Tongue (tissue), 2 donors: Measurements from ENCODE around the gene TP53I13. TPM values are rescaled to one million over a fixed set of nuclear protein-coding genes. Genes with fewer than 3 reads are reported as not detected.
A peak's percentile ranks its signal among the peaks of the same experiment; 100 is the strongest.

Source experiments
- DNase-seq: peaks from one replicate; pipeline ENCODE4 v3.0.0-alpha.2; 2015
- total RNA-seq: library from RNA; depleted of rRNA; stranded (reverse); fragments of >200 nt; gene quantifications from one replicate; pipeline ENCODE4 v1.2.3, GENCODE V29; 2014

Gene TP53I13
- total RNA-seq, 1 donor from 2014 or later = 54.5 TPM

DNA sequence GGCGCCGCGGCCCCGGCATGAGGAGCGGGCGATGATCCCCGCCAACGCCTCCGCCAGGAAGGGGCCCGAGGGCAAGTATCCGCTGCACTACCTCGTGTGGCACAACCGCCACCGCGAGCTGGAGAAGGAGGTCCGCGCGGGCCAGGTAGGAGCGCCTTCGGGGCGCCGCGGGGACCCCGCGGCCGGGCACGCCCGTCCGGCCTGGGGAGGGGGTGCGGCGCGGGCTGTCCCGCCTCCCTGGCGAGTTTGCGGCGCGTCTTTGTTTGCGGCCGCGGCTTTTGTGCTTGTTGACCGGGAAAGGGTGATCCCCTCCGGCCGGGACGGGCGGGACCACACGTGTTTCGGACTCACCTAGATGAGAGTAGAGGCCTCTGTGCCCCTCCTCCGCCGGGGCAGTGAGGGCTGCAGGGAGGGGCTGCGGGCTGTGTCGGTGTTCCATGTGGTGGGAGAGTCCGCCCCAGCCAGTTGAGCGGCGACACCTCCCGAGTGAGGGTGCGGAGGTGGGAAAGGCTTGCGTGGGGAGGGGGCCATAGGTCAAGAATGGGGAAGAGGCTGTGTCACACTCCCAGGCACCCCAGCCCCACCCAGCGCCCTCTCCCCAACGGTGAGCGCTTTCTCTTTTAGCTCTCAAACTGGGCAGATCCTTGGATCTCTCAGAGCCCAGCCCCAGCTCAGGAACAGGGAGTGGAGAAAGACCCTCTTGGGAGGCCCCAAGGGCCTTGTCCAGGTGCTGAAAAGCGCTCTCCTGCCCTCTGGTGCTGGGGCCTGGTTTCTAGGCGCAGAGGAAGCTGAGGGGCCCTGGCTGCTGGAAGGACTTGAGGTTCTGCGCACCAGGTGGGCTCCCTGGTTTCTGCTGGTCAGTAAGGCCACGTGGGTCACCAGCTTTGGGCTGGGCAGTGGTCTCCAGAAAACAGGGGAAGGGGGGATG lies 25.4 kb downstream of the TP53I13 start:
- no peak for DNase-seq

DNA sequence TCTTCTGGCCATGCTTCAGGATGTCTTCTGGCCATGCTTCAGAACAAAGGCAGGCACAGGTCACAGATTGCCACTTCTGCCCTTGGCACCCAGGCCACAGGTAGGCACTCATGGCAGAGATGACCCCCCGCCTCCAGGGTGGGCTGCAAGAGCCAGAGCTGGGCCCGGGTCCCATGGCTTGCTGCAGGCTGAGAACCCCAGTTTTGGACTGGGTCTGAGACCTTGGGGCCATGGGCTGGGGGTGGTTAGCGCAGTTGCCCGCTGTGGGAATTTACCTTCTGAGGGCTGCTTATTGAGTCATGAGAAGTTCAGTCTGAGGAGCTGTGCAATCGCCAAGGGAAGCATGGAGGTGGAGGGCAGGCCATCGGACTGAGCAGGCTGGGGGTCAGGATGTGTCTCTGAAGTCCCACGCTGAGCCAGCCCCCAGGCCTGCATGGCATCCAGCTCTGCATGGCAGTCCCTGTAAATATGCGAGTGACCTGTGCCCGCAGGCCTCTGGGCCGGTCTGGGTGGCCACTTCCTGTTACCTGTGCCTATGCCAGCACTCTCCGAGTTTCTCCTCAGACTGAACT lies 26.1 kb downstream of the TP53I13 start:
- DNase-seq = no peak

DNA sequence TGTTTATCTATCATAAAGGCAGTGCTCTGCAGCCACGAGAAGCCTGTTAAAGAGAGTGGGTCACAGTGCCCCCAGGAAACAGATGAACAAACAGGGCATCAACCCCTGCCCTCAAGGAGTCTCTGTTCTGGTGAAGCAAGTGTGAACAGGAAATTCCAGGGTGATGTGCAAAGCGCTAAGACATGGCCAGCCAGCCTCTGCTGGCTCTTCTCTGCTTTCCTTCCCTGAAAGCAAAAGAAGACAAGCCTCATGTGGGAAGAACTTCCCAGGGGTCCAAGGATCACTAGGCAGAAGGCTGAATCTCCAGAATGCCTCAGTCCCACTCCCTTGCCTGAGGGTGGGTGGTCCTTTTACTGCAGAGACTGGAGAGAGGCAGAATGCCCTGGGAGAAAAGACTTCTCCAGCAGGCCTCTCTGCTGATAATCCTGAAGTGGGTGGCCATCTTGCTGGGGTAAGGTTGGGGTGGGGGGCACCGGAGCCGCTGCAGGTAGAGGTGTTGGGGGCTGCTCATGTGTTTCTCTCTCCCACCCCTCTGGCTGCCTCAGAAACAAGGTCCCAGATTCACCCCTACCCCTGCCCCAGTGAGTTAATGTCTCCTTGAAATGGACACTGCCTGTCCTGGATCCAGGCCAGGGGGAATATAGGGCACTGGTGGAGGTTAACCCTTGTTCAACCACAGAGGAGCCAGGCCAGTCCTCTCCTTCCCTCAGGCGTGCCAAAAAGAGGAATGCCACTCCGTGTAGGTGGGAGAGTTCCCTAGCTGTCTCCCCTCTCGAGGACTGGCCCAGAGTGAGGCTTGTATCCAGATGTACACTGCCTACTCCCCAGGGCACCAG lies 26.8 kb downstream of the TP53I13 start:
- DNase-seq = no peak

DNA sequence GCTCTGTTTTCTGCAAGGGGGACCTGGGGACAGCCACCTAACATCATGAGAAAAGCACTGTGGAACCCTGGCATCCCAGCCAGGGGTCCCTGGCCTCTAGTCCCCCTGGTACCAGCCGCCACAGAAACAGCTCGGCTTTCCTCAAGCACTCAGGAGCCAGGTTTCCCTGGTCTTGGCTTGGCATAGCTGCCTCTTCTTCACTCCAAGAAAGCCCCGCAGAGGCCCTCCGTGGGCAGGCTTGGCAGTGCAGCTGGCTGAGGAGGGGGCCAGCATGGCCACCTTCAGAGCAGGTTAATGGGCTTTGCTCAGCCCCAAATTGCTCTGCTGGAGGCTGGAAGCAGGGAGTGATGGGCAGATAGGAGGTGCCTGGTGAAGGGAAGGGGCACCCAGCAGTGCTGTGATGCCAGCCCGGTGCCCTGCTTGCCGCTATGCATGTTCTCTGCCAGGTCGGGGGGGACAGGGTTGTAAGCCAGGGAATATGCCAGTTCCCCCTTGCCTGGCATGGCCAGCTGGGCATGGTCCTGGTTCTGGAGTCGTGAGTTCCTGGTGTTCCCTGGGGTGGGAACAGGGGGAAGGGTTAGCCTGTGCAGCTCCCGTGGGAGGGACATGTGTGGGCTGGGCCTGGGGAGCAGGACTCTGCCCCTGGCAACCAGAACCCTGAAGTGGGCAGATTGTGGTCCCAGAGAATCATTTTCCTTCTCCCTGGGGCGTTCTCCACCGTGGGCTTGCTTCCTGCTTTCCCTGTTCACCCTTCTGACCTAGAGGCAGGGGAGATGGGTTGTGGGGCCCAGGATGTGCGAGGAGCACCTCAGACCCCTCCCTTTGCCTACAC lies 27.7 kb downstream of the TP53I13 start:
- no peak for DNase-seq

DNA sequence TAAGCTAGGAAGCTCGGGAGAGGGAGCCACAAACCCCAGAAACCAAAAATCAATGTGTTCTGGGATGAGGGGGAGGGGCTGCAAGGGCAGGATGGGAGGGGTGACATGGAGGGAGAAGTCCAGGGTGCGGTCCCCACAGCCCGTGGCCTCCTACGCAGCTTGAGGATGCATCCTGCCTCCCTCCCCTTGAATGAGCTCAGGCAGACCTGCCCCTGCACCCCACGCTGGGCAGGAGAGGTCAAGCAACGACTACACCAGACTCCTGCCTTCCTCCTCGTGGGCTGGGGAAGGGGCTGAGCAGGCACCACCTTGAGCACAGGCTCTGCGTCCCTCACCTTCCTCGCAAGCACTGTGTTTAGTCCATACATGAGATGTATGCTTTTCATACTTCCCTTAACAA lies 28.3 kb downstream of the TP53I13 start:
- no peak for DNase-seq

DNA sequence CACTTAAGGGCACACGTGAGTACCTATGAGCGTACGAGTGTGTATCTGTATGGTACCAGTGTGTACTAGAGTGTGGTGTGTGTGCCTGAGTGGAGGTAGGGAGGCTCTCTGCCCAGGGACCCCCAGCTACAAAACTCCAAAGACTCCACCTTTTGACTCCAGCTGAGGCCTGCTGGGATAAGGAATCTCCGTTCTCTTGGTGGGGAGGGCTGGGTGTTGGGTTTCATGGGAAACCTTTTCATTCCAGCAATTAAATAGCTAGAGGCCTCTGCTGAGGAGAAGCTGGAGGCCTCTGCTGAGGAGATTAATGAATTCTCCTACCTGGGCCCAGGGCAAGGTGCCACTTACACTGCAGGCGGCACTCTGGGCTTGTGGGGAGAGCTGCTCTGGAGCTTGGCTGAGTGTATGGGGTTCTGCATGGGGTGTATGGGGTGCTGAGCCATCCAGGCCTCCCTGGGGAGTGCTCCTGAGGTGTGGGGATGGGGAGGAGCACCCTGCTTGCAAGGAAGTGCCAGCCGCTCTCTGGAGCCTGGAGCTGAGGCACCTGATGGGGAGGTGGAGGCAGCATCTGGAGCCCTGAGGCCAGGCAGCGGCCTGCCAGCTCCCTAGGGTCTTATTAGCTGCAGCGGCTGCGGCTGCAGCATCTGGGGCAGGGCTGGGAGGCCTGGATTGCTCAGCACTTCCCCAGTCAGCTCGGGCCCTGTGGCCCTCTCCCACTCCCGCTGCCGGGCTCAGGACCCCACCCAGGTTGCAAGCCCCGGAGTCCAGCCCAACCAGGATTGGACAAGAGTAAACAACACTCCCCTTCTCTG lies 29.1 kb downstream of the TP53I13 start:
- DNase-seq = no peak

DNA sequence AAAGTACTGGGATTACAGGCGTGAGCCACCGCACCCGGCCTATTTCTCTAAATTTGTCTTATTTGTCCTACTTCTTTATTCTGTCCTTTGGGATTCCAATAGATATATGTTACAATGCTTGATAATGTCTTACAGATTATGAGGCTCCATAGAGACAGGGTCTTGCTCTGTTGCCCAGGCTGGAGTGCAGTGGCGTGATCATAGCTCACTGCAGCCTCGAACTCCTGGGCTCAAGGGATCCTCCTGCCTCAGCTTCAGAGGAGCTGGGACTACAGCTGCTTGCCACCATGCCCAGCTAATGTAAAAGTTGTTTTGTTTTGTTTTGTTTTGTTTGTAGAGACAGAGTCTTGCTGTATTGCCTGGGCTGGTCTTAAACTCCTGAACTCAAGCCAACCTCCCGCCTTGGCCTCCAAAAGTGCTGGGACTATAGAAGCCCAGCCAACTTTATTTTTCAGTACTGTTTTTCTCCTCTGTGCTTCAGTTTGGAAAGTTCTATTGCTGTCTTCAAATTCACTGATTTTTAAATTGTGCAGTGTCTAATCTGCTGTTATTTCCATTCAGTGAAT lies 34.7 kb downstream of the TP53I13 start:
- DNase-seq = no peak

DNA sequence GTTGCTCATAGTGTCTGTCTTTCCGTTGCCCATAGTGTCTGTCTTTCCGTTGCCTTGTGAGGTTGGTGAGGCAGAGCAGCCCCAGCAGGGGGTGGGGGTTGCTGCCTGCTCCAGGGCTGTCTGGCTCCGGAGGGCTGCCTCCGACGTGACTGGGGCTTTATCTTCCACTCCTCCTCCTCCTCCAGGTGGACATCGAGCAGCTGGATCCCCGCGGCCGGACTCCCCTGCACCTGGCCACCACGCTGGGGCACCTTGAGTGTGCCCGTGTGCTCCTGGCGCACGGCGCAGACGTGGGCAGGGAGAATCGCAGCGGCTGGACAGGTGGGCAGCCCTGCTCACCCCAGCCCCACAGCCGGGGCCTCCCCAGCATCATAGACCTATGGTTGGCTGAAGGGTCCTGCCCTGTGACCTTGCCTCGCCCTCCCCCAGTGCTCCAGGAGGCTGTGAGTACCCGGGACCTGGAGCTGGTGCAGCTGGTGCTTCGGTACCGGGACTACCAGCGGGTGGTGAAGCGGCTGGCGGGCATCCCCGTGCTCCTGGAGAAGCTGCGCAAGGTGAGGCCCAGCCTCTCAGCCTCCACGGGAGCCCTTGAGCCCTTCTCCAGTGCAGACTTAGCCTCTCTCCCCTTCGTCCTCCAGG lies 39.2 kb downstream of the TP53I13 start:
- no peak for DNase-seq

DNA sequence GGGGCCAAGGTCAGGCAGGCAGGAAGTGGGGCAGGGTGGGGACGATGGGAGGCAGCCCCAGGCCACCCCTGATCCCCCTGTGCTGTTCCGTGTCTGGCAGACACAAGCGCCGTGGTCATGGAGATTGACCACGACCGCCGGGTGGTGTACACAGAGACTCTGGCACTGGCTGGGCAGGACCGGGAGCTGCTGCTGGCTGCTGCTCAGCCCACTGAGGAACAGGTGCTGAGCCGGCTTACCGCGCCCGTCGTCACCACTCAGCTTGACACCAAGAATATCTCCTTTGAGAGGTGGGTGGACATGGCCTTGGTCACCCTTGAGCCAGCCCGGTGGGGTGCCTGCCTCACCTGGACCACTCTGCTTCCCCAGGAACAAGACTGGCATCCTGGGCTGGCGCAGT lies 40.5 kb downstream of the TP53I13 start:
- DNase-seq = no peak

DNA sequence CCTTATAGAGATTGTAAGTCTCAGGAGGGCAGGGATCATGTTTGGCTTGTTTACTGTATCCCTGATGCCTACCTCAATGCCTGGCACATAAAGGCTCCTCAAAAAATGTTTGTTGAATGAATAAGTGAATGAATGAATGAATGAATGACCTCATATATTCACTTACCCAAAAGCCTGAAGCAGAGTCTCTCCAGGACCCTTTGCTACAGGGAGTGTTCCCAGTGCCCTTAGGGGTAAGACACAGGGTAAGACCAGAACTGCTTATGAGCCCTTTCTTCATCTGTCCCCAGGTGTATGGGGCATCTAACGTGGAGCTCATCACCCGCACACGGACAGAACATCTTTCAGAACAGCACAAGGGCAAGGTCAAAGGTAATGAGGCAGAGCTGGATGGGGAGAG lies 41.9 kb downstream of the TP53I13 start:
- no peak for DNase-seq

DNA sequence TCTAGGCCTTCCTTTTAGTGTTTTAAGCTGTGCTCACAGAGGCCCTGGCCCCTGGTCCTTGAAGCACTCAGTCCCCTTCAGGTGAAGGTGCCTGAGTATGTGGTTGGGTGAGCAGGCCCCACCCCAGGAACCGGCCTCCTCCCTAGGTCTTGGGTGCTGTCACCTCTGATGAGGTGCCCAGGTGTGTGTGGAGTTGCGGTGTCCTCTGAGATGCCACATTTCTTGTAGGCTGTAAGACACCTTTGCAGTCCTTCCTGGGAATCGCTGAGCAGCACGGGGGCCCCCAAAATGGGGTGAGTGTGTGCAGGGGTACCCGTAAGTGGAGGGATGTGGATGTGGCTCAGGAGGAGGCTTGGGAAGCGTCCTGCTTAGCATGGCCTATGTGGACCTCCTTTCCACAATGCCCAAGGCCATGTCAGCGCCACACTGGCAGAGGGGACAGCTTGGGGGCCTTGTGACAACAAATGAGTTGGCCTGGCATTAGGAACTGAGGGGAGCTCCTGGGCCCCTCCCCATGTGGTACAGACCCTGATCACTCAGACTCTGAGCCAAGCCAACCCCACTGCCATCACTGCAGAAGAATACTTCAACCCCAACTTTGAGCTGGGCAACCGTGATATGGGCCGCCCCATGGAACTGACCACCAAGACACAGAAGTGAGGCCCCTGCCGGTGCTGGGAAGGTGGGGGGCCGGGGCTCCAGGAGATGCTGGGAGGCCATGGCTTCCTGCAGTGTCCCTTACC lies 43.0 kb downstream of the TP53I13 start:
- no peak for DNase-seq

DNA sequence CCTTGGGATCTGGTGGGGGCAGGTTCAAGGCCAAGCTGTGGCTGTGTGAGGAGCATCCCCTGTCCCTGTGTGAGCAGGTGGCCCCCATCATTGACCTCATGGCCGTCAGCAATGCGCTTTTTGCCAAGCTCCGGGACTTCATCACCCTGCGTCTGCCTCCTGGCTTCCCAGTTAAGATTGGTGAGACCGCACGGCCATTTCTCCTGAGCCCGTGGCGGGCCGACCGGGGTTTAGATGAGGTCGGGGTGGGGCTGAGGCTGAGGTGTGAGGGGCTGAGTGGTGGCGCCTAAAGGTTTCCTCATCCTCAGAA lies 43.5 kb downstream of the TP53I13 start:
- no peak for DNase-seq

DNA sequence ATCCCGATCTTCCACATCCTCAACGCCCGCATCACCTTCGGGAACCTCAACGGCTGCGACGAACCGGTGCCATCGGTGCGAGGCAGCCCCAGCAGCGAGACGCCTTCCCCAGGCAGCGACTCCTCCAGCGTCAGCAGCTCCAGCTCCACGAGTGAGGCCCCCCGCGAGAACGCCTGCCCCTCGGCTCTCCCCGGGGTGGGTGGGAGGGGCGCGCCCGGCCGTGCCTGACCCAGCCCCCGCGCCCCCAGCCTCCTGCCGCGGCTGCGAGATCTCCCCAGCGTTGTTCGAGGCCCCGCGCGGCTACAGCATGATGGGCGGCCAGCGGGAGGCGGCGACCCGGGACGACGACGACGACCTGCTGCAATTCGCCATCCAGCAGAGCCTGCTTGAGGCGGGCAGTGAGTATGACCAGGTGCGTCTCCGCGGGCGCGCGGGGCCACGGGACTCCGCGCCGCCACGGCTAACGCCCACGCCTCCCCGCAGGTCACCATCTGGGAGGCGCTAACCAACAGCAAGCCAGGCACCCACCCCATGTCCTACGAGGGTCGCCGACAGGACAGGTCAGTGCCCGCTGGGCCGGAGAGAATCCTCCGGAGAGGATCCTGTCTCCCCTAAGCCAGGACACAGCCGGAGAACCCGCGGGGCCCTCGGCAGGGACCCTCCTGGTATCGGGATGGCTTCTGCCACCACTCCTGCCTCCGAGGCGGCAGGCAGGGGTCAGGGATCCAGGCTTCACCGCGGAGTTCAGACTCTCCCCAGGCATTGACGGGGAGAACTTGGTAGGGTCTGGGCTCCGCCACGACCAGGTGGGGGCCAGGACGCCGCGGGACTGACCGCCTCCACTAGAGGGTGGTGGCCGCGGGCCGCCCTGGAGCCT lies 44.1 kb downstream of the TP53I13 start:
- no peak for DNase-seq

DNA sequence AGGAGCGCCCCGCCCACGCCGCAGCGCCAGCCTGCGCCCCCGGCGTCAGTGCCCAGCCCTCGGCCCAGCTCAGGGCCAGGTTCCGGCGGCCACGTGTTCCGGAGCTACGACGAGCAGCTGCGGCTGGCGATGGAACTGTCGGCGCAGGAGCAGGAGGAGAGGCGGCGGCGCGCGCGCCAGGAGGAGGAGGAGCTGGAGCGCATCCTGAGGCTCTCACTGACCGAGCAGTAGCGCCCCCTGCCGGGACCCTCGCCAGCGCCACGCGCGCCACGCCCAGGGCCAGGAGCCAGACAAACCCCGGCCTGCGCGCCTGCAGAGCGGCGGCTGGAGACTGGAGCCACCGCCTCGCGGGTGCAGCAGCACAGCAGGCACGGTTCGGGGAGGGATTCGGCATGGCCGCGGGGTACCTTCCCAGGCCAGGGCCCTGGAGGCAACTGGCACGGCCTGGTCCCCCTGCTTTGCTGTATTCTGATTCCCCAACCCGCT lies 44.9 kb downstream of the TP53I13 start:
- peak; percentile 96 for DNase-seq

DNA sequence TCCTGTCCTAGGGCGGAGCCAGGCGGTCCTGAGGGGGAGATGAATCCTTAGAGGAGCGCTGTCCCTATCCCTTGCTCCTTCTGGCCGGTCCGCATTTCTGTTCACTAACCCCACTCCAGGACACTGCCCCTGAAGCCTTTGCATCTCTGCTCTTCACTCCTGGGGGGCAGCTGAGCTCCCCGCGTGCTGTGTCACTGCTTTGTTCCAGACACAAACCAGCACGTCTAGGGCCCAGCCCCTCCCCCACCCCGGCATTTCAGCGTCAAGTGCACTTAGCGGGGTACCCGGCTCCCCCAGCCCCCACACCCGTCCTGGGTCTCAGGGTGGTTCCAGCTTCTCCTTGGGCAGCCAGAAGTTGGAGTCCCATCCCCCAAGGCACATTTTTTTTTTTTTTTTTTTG lies 45.4 kb downstream of the TP53I13 start:
- no peak for DNase-seq

DNA sequence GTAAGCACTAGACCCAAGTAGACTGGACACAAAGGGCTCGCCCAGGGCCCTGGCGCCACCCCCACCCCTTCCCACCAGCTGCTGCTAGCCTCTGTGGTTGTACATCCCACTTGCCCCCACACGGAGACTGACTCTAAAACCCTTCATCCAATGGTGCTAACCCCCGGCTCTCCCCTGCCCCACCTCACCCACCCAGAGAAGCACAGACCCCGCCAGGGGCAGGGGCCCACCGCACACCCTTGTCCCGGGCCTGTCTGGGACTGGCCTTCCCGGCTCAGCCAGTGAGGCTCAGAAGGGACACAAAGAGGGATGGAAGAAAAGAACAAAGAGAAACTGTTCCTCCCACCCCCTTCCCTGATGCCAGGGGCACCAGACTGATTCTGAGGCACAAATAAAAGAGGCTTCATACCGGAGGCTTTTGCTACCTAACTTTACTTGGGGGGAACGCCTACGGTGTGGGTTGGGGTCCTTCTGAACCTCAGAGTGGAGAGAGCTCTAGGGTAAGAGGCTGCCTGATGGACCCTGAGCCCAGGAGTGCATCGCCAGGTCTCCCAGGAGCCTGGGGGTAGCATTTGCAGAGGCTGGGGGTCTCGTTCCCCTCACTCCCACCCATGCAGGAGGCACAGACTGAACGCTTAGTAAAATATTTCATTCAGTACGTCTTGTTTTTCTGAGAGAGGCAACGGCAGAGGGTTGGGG lies 46.0 kb downstream of the TP53I13 start:
- DNase-seq = no peak

DNA sequence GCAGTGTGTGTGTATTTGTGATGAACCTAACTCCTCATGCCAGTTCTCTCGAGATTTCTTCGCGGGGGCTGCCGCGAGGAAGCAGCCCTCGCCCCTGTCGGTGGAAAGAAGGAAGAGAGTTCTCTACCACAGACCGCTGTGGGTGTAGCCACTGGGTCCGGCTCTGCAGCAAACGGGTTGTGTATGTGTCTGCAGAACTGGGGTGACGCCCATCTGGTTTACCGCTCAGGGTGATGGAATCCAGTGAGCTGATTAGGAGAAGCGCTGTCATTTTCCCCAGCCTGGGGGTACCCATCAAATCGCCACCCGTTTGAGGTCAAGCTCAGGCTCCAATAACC lies 46.5 kb downstream of the TP53I13 start:
- no peak for DNase-seq
